ENCODE measurements around the gene ECHDC3.

GRCh38 chr10:11761431-11761830, 19.2 kb downstream of the ECHDC3 start:
- TF ChIP-seq CTCF (IDR thresholded peaks at IDR 0.05 in 2 of 3, conservative IDR thresholded peaks at IDR 0.05 in 1 of 3; ENCODE audit: control insufficient read depth in 2 of 3, extremely low read depth in 1 of 3, insufficient read depth in 1 of 3, low read depth in 3 of 3, low read length in 3 of 3) (no peak), MYC (IDR thresholded peaks at IDR 0.05; ENCODE audit: insufficient read depth, insufficient read length, insufficient replicate concordance, low read length, severe bottlenecking) (no peak)
